ENCODE results near the gene TGM3.

DNA sequence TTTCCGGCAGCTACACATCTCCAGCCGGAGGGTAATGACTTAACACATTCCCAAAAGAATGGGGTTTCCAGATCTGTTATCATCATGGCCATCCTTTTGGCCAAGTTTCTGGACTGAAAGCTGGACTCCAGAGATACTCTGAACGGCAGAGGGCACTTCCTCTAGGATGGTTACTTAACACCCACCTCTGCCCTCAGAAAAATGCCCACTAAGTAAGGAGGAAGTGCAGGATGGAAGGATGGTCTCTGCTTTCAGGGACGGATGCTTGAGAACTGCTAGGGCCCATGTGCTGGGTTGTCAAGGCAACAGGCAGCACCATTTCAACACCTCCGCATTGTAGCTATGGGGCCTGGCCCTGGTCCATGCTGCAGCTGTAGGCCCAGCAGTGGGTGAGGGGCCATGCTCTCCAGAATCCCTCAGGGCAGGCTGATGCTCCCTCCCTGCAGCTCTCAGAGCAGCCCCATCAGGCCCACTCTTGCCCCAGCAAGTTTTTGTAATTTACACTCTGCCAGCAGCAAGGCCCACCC, 16.5 kb upstream of the TGM3 start:
- no peak for TF ChIP-seq POLR2AphosphoS5 (IDR thresholded peaks at IDR 0.05; ENCODE audit: low read depth)
- TF ChIP-seq, protein P1, sequence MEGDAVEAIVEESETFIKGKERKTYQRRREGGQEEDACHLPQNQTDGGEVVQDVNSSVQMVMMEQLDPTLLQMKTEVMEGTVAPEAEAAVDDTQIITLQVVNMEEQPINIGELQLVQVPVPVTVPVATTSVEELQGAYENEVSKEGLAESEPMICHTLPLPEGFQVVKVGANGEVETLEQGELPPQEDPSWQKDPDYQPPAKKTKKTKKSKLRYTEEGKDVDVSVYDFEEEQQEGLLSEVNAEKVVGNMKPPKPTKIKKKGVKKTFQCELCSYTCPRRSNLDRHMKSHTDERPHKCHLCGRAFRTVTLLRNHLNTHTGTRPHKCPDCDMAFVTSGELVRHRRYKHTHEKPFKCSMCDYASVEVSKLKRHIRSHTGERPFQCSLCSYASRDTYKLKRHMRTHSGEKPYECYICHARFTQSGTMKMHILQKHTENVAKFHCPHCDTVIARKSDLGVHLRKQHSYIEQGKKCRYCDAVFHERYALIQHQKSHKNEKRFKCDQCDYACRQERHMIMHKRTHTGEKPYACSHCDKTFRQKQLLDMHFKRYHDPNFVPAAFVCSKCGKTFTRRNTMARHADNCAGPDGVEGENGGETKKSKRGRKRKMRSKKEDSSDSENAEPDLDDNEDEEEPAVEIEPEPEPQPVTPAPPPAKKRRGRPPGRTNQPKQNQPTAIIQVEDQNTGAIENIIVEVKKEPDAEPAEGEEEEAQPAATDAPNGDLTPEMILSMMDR (IDR thresholded peaks at IDR 0.05; ENCODE audit: insufficient read depth, low read length): no peak
- TF ChIP-seq SPI1 (IDR thresholded peaks at IDR 0.05; ENCODE audit: borderline replicate concordance, low read depth): peak; percentile 38; the same call in 1 of the 2 replicates
